ENCODE results near the gene PRKG1. TPM values are rescaled to one million over a fixed set of nuclear protein-coding genes. Genes with fewer than 3 reads are reported as not detected.
"Not testable (repeated sequence)": the region's sequence is repeated elsewhere in the genome, so short reads cannot be mapped to it uniquely, and the experiment has no call there.

The PRKG1 gene
- total RNA-seq, 2 experiments from 2014 or later = not detected

- H3K9me3 Mint-ChIP-seq = no peaks in the 10 kb centered on the region
- no peak overlapping the region for H3K27ac Mint-ChIP-seq
- H3K27me3 Mint-ChIP-seq = no peaks in the 10 kb centered on the region
- H3K4me3 Mint-ChIP-seq = no peak overlapping the region
- no peaks in the 10 kb centered on the region for H3K36me3 Mint-ChIP-seq (ENCODE audit: low read depth)
- H3K4me1 Mint-ChIP-seq = no peaks in the 10 kb centered on the region
- DNase-seq = no peak
- CTCF ChIA-PET = no interaction called here
- POLR2A ChIA-PET = no interaction called here
Measured at GRCh38 chr10:51141010-51141409, 66.7 kb downstream of the PRKG1 start.

- POLR2A ChIA-PET = no interaction called here
- DNase-seq = no peak
- H3K36me3 Mint-ChIP-seq (ENCODE audit: low read depth) = no peaks in the 10 kb centered on the region
- no peaks in the 10 kb centered on the region for H3K4me1 Mint-ChIP-seq
- no peaks in the 10 kb centered on the region for H3K9me3 Mint-ChIP-seq
- no peaks in the 10 kb centered on the region for H3K27me3 Mint-ChIP-seq
- no peak overlapping the region for H3K27ac Mint-ChIP-seq
- no peak overlapping the region for H3K4me3 Mint-ChIP-seq
- CTCF ChIA-PET = no interaction called here
Measured at GRCh38 chr10:51144161-51144781, 70.0 kb downstream of the PRKG1 start.

- no peak for DNase-seq
- Mint-ChIP-seq H3K36me3 (ENCODE audit: low read depth) (no peaks in the 10 kb centered on the region), H3K27me3 (no peaks in the 10 kb centered on the region), H3K4me1 (no peaks in the 10 kb centered on the region), H3K27ac (no peak overlapping the region), H3K4me3 (no peak overlapping the region), H3K9me3 (no peaks in the 10 kb centered on the region)
- POLR2A ChIA-PET = no interaction called here
- CTCF ChIA-PET = interaction anchor here (0.7 kb wide), 1 partner anchor 18 kb away, joined by 3 read pairs; no protein-coding TSS in a partner anchor
Measured at GRCh38 chr10:51145375-51145774, 71.1 kb downstream of the PRKG1 start.

- Mint-ChIP-seq H3K4me1 (no peaks in the 10 kb centered on the region), H3K4me3 (no peak overlapping the region), H3K9me3 (no peaks in the 10 kb centered on the region), H3K27me3 (no peaks in the 10 kb centered on the region), H3K36me3 (ENCODE audit: low read depth) (no peaks in the 10 kb centered on the region), H3K27ac (no peak overlapping the region)
- CTCF ChIA-PET = no interaction called here
- POLR2A ChIA-PET = no interaction called here
- DNase-seq = no peak
Measured at GRCh38 chr10:51147644-51148399, 73.5 kb downstream of the PRKG1 start.

- no peak for DNase-seq
- Mint-ChIP-seq H3K27me3 (no peaks in the 10 kb centered on the region), H3K4me1 (no peaks in the 10 kb centered on the region), H3K4me3 (no peak overlapping the region), H3K36me3 (ENCODE audit: low read depth) (no peaks in the 10 kb centered on the region), H3K27ac (no peak overlapping the region), H3K9me3 (no peaks in the 10 kb centered on the region)
- POLR2A ChIA-PET = no interaction called here
- CTCF ChIA-PET = no interaction called here
Measured at GRCh38 chr10:51156926-51157325, 82.6 kb downstream of the PRKG1 start.

- POLR2A ChIA-PET = no interaction called here
- no peaks in the 10 kb centered on the region for H3K27me3 Mint-ChIP-seq
- CTCF ChIA-PET = no interaction called here
- H3K4me1 Mint-ChIP-seq = no peaks in the 10 kb centered on the region
- no peak overlapping the region for H3K27ac Mint-ChIP-seq
- no peak for DNase-seq
- no peaks in the 10 kb centered on the region for H3K9me3 Mint-ChIP-seq
- H3K4me3 Mint-ChIP-seq = no peak overlapping the region
- no peaks in the 10 kb centered on the region for H3K36me3 Mint-ChIP-seq (ENCODE audit: low read depth)
Measured at GRCh38 chr10:51158832-51159231, 84.5 kb downstream of the PRKG1 start.

- POLR2A ChIA-PET = no interaction called here
- Mint-ChIP-seq H3K36me3 (ENCODE audit: low read depth) (no peaks in the 10 kb centered on the region), H3K9me3 (no peaks in the 10 kb centered on the region), H3K27ac (no peak overlapping the region), H3K27me3 (no peaks in the 10 kb centered on the region), H3K4me1 (no peaks in the 10 kb centered on the region), H3K4me3 (no peak overlapping the region)
- CTCF ChIA-PET = no interaction called here
- DNase-seq = no peak
Measured at GRCh38 chr10:51159841-51160240, 85.6 kb downstream of the PRKG1 start.

GRCh38 chr10:51162002-51162401, 87.7 kb downstream of the PRKG1 start:
- H3K36me3 Mint-ChIP-seq (ENCODE audit: low read depth) = no peaks in the 10 kb centered on the region

GRCh38 chr10:51163380-51164049, 89.2 kb downstream of the PRKG1 start:
- CTCF ChIA-PET = interaction anchor here (0.6 to 0.7 kb wide), 2 partner anchors 18 to 301 kb away, joined by 3 read pairs; no protein-coding TSS in a partner anchor
- POLR2A ChIA-PET; H3K36me3 Mint-ChIP-seq (ENCODE audit: low read depth); DNase-seq; H3K27me3 Mint-ChIP-seq; H3K4me1 Mint-ChIP-seq; H3K27ac Mint-ChIP-seq; H3K9me3 Mint-ChIP-seq; H3K4me3 Mint-ChIP-seq: not testable (repeated sequence)

More at GRCh38 chr10:51162002-51162401, 87.7 kb downstream of the PRKG1 start:
- Mint-ChIP-seq H3K4me3 (no peak overlapping the region), H3K9me3 (no peaks in the 10 kb centered on the region), H3K27me3 (no peaks in the 10 kb centered on the region), H3K4me1 (no peaks in the 10 kb centered on the region), H3K27ac (no peak overlapping the region)
- DNase-seq = no peak
- ChIA-PET CTCF (no interaction called here), POLR2A (no interaction called here)

GRCh38 chr10:51168086-51168815, 94.0 kb downstream of the PRKG1 start:
- CTCF ChIA-PET = no interaction called here
- H3K27me3 Mint-ChIP-seq = no peaks in the 10 kb centered on the region
- DNase-seq = no peak
- no peak overlapping the region for H3K4me3 Mint-ChIP-seq
- no peaks in the 10 kb centered on the region for H3K4me1 Mint-ChIP-seq
- no peak overlapping the region for H3K27ac Mint-ChIP-seq
- H3K36me3 Mint-ChIP-seq (ENCODE audit: low read depth) = no peaks in the 10 kb centered on the region
- POLR2A ChIA-PET = no interaction called here
- no peaks in the 10 kb centered on the region for H3K9me3 Mint-ChIP-seq

GRCh38 chr10:51169111-51169510, 94.8 kb downstream of the PRKG1 start:
- Mint-ChIP-seq H3K36me3 (ENCODE audit: low read depth) (no peaks in the 10 kb centered on the region), H3K27me3 (no peaks in the 10 kb centered on the region), H3K27ac (no peak overlapping the region), H3K4me1 (no peaks in the 10 kb centered on the region), H3K9me3 (no peaks in the 10 kb centered on the region), H3K4me3 (no peak overlapping the region)
- ChIA-PET POLR2A (no interaction called here), CTCF (no interaction called here)
- DNase-seq = no peak

GRCh38 chr10:51170518-51171245, 96.4 kb downstream of the PRKG1 start:
- no peaks in the 10 kb centered on the region for H3K4me1 Mint-ChIP-seq
- POLR2A ChIA-PET = no interaction called here
- no peak overlapping the region for H3K27ac Mint-ChIP-seq
- no peaks in the 10 kb centered on the region for H3K9me3 Mint-ChIP-seq
- H3K4me3 Mint-ChIP-seq = no peak overlapping the region
- H3K27me3 Mint-ChIP-seq = no peaks in the 10 kb centered on the region
- no peak for DNase-seq
- no peaks in the 10 kb centered on the region for H3K36me3 Mint-ChIP-seq (ENCODE audit: low read depth)
- CTCF ChIA-PET = no interaction called here

GRCh38 chr10:51171946-51172345, 97.7 kb downstream of the PRKG1 start:
- Mint-ChIP-seq H3K9me3 (no peaks in the 10 kb centered on the region), H3K4me1 (no peaks in the 10 kb centered on the region), H3K27me3 (no peaks in the 10 kb centered on the region), H3K4me3 (no peak overlapping the region), H3K36me3 (ENCODE audit: low read depth) (no peaks in the 10 kb centered on the region), H3K27ac (no peak overlapping the region)
- no peak for DNase-seq
- ChIA-PET POLR2A (no interaction called here), CTCF (no interaction called here)

Data from activated CD4-positive, alpha-beta T cell treated with anti-CD3 and anti-CD28 coated beads, Interleukin-2, amount 10 ng/mL, durations not matched to agents 7 days and 5 days (primary cell).